ENCODE measurements around the gene FAM90A26.
"Not testable (repeated sequence)": the region's sequence is repeated elsewhere in the genome, so short reads cannot be mapped to it uniquely, and the experiment has no call there.

The FAM90A26 gene

GRCh38 chr4:9153008-9153570 lies 17.1 kb upstream of the FAM90A26 start:
- FAIRE-seq = peak; percentile 43
- peak; percentile 43 for DNase-seq (ENCODE audit: insufficient read length, low spot score)

GRCh38 chr4:9153571-9154157 lies 16.5 kb upstream of the FAM90A26 start:
- not testable (repeated sequence) for FAIRE-seq; DNase-seq (ENCODE audit: insufficient read length, low spot score)

DNA sequence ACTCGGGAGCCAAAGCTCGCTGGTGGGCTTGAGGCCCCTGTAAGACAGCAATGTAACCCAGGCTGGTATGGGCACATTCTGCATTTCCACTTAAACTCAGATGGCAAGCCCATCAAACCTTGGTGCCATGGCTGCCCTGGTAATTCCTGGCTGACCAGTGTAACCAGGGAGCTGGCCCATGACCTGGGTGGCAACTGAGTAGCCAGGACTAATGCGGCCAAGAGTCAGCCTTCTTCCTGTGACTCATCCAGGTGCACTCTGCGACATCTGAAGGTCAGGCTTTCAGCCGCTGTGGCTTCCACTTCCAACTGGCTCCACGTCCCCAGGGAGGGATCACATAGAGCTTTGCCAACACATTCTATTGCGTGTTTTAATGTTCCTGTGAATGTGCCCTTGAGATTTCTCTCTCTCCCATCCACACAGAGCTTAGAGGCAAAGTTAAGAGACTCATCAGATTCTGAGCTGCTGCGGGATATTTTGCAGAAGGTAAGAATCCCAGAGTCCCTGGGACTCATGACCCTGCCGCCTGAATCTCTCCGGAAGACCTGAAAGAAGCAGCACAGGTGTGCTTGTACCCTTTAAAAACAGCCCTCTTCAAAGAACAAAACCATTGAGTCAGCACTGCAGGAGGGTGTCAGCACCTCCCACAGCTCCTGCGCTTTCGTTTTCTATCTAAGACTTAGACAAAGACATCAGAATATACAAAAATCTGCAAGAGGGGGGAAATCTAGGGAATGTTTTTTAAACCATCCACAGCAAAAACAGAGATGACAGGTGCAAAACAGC lies 14.9 kb upstream of the FAM90A26 start:
- DNase-seq (ENCODE audit: insufficient read length, low spot score); FAIRE-seq: not testable (repeated sequence)

DNA sequence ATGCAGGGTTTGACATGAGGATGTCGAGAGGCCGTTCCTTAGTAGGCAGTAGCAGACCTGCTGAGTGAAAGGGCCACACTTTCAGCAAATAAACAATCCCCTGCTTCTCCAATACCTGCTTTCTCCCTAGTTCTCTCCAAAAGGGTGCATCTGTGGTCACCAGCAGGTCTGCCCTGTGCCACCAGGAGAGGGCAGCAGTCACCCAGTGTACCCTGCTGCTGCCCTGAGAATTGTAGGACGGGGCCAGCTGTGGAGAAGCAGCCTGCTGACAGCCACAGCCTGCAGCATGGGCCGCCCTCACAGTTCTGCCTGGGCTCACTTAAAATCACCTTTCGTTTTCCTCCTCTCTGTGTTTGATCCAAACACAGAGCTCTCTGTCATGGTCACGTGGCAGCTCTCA lies 11.8 kb upstream of the FAM90A26 start:
- DNase-seq (ENCODE audit: insufficient read length, low spot score); FAIRE-seq: not testable (repeated sequence)

DNA sequence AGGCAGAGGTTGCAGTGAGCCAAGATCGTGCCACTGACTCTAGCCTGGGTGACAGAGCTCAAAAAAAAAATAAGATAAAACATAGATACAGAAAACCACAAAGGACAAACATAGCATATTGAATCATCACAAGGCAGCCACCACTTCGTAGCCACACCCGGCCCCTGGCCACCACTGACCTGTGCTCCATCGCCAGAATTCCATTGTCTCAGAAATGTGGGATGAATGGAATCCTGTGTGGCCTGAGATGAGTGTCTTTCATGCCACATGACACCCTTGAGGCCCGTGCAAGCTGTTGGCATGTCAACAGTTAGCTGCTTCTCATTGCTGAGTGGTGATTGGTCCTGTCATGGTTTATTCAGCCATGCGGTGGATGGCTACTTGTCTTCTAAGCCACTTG lies 10.2 kb upstream of the FAM90A26 start:
- FAIRE-seq = not testable (repeated sequence)

GRCh38 chr4:9165990-9166389 lies 4.2 kb upstream of the FAM90A26 start:
- FAIRE-seq; DNase-seq (ENCODE audit: insufficient read length, low spot score): not testable (repeated sequence)

More for the DNA sequence above, 10.2 kb upstream of the FAM90A26 start:
- not testable (repeated sequence) for DNase-seq (ENCODE audit: insufficient read length, low spot score)

DNA sequence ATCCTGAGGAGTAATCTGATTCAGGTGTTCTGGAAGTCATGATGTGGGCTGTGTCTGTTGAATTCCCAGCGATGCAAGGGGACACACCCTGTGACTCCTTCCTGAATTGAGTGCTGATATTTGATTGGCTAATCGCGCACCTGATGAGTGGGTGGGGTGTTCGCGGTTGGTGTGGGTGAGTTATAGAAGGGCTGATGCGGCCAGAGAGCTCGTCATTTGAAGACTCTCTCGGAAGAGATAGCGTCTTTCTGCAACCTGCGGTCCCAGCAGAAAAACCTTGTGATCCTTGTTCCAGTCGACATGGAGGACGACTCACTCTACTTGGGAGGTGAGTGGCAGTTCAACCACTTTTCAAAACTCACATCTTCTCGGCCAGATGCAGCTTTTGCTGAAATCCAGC lies 40.1 kb downstream of the FAM90A26 start, which contains the start of gene USP17L10:
Gene USP17L10, plus strand, starts transcription at position 301 of the 400 bp plus-strand sequence. Its CDS starts 0 bp downstream, at position 301.
- FAIRE-seq; DNase-seq (ENCODE audit: insufficient read length, low spot score): not testable (repeated sequence)

- not testable (repeated sequence) for FAIRE-seq; DNase-seq (ENCODE audit: insufficient read length, low spot score)
Observed at GRCh38 chr4:9214701-9215100, 44.5 kb downstream of the FAM90A26 start.

DNA sequence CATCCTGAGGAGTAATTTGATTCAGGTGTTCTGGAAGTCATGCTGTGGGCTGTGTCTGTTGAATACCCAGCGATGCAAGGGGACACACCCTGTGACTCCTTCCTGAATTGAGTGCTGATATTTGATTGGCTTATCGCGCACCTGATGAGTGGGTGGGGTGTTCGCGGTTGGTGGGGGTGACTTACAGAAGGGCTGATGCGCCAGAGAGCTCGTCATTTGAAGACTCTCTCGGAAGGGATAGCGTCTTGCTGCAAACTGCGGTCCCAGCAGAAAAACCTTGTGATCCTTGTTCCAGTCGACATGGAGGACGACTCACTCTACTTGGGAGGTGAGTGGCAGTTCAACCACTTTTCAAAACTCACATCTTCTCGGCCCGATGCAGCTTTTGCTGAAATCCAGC lies 44.9 kb downstream of the FAM90A26 start, which contains the start of gene USP17L11:
Gene USP17L11, plus strand, starts transcription at position 301 of the 400 bp plus-strand sequence. Its CDS starts 0 bp downstream, at position 301.
- not testable (repeated sequence) for FAIRE-seq; DNase-seq (ENCODE audit: insufficient read length, low spot score)

DNA sequence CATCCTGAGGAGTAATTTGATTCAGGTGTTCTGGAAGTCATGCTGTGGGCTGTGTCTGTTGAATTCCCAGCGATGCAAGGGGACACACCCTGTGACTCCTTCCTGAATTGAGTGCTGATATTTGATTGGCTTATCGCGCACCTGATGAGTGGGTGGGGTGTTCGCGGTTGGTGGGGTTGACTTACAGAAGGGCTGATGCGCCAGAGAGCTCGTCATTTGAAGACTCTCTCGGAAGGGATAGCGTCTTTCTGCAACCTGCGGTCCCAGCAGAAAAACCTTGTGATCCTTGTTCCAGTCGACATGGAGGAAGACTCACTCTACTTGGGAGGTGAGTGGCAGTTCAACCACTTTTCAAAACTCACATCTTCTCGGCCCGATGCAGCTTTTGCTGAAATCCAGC lies 49.6 kb downstream of the FAM90A26 start, which contains the start of gene USP17L12:
Gene USP17L12, plus strand, starts transcription at position 301 of the 400 bp plus-strand sequence. Its CDS starts 0 bp downstream, at position 301.
- not testable (repeated sequence) for DNase-seq (ENCODE audit: insufficient read length, low spot score); FAIRE-seq

DNA sequence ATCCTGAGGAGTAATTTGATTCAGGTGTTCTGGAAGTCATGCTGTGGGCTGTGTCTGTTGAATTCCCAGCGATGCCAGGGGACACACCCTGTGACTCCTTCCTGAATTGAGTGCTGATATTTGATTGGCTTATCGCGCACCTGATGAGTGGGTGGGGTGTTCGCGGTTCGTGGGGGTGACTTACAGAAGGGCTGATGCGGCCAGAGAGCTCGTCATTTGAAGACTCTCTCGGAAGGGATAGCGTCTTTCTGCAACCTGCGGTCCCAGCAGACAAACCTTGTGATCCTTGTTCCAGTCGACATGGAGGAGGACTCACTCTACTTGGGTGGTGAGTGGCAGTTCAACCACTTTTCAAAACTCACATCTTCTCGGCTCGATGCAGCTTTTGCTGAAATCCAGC lies 54.4 kb downstream of the FAM90A26 start, which contains the start of gene USP17L13:
Gene USP17L13, plus strand, starts transcription at position 301 of the 400 bp plus-strand sequence. Its CDS starts 0 bp downstream, at position 301.
- DNase-seq (ENCODE audit: insufficient read length, low spot score); FAIRE-seq: not testable (repeated sequence)
